ENCODE results near the gene ME3.

DNA sequence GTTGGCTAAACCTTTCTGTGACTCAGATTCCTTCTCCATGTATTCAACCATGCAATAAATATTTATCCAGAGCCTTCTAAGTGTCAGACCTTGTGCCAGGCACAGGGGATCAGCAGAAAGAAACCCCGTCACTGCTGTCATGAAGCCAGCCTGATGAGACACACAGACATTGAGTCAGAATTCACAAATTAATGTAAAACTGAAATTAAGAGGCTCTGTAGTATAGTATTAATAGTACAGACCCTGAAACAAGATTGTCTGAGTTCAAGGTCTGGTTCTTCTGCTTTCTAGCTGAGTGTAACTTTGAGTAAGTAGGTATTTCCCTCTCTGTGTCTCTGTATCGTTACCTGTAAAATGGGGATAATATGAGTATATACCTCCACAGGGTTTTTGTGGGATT, 46.9 kb downstream of the ME3 start:
- TF ChIP-seq, protein P1, sequence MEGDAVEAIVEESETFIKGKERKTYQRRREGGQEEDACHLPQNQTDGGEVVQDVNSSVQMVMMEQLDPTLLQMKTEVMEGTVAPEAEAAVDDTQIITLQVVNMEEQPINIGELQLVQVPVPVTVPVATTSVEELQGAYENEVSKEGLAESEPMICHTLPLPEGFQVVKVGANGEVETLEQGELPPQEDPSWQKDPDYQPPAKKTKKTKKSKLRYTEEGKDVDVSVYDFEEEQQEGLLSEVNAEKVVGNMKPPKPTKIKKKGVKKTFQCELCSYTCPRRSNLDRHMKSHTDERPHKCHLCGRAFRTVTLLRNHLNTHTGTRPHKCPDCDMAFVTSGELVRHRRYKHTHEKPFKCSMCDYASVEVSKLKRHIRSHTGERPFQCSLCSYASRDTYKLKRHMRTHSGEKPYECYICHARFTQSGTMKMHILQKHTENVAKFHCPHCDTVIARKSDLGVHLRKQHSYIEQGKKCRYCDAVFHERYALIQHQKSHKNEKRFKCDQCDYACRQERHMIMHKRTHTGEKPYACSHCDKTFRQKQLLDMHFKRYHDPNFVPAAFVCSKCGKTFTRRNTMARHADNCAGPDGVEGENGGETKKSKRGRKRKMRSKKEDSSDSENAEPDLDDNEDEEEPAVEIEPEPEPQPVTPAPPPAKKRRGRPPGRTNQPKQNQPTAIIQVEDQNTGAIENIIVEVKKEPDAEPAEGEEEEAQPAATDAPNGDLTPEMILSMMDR (IDR thresholded peaks at IDR 0.05): no peak
- no peak for TF ChIP-seq EZH2 (IDR thresholded peaks at IDR 0.05)
- TF ChIP-seq EZH2phosphoT487 (IDR thresholded peaks at IDR 0.05): no peak

Data from neural progenitor cell (in vitro differentiated cells).